ENCODE measurements around the gene DCUN1D2. TPM values are rescaled to one million over a fixed set of nuclear protein-coding genes. Genes with fewer than 3 reads are reported as not detected.

DCUN1D2 gene
- total and polyA plus RNA-seq, 2 donors from 2014 or later: 7.6 to 19.5 TPM

DNA sequence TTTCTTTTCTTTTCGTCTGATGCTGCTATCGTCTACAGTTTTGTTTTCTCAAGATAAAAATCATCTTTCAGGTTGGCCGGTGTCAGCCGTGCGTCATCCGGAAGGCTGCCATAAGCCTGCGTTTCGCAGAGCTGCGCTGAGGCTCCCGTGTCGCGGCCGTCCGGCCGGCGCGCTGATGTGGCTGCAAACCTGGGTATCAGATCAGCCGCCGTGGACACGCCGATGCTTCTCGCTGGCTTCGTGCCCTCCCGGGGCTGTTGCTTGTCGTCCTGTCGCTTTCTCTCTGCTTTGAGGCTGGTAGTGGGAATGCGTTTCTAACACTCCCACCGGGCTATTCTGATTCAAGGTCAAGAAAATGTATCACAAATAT lies 48.2 kb upstream of the DCUN1D2 start:
- DNase-seq: peak in 1 of 5 donors; percentile 53
- no peak for FAIRE-seq

DNA sequence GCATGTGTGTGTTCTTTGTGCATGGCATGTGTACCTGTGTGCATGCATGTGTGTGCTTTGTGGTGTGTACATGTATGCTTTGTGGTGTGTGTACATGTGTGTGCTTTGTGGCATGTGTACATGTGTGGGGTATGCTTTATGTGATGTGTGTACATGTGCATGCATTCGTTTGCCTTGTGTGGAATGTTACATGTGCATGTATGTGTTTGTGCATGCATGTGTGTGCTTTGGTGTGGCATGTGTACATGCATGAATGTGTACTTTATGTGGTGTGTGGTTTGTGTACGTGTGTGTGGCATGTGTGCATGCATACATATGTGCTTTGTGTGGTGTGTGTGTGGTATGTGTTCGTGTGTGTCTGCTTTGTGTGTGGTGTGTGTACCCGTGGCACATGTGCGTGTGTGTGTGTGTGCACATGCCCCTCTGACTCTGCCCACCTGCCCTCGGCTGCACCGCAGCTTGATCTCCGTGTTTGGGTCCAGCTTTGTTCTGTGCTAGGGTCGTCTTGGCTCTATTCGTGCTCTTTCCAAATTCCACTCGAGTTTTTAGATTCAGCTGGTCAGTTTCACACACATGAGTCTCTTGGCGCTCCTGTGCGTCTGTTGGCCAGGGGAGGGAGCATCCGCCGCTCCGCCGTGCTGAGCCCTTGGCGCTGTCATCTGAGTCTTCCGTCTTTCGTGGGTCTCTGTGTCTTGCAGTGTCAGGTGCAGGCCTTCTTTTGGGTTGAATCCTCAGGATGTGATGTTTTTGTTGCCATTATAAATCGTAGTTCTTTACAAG lies 47.6 kb upstream of the DCUN1D2 start:
- Histone ChIP-seq H3K9me3 (ENCODE audit: control insufficient read depth in 2 of 3, insufficient read depth in 1 of 3, low read length in 3 of 3) (no peaks in the 10 kb centered on the region), H3K9ac (ENCODE audit: low read length in 3 of 3) (no peak overlapping the region), H3K4me3 (ENCODE audit: low read length in 3 of 3) (peak overlapping the region in 1 of 3 donors; percentile 16), H3K27ac (ENCODE audit: low read depth in 2 of 2, low read length in 2 of 2) (no peak overlapping the region), H3K27me3 (ENCODE audit: control insufficient read depth, insufficient read depth, low read length) (no peaks in the 10 kb centered on the region), H3K36me3 (ENCODE audit: control insufficient read depth in 2 of 3, insufficient read depth in 3 of 3, low read length in 3 of 3) (peaks cover 0 to 6% (median 6%) of the 10 kb centered on the region in 3 donors), H3K4me1 (ENCODE audit: control insufficient read depth in 2 of 3, insufficient read depth in 2 of 3, low read depth in 1 of 3, low read length in 3 of 3) (no peaks in the 10 kb centered on the region)
- TF ChIP-seq, protein P1, sequence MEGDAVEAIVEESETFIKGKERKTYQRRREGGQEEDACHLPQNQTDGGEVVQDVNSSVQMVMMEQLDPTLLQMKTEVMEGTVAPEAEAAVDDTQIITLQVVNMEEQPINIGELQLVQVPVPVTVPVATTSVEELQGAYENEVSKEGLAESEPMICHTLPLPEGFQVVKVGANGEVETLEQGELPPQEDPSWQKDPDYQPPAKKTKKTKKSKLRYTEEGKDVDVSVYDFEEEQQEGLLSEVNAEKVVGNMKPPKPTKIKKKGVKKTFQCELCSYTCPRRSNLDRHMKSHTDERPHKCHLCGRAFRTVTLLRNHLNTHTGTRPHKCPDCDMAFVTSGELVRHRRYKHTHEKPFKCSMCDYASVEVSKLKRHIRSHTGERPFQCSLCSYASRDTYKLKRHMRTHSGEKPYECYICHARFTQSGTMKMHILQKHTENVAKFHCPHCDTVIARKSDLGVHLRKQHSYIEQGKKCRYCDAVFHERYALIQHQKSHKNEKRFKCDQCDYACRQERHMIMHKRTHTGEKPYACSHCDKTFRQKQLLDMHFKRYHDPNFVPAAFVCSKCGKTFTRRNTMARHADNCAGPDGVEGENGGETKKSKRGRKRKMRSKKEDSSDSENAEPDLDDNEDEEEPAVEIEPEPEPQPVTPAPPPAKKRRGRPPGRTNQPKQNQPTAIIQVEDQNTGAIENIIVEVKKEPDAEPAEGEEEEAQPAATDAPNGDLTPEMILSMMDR (IDR thresholded peaks at IDR 0.05; ENCODE audit: borderline replicate concordance, extremely low read depth, insufficient read depth): no peak
- intact Hi-C loops (cut with DNase I): no loop called here
- DNase-seq: no peak
- no peak for FAIRE-seq

More for the DNA sequence above, 48.2 kb upstream of the DCUN1D2 start:
- Histone ChIP-seq H3K9me3 (ENCODE audit: control insufficient read depth in 2 of 3, insufficient read depth in 1 of 3, low read length in 3 of 3) (no peaks in the 10 kb centered on the region), H3K4me1 (ENCODE audit: control insufficient read depth in 2 of 3, insufficient read depth in 2 of 3, low read depth in 1 of 3, low read length in 3 of 3) (no peaks in the 10 kb centered on the region), H3K36me3 (ENCODE audit: control insufficient read depth in 2 of 3, insufficient read depth in 3 of 3, low read length in 3 of 3) (peaks cover 0 to 6% (median 6%) of the 10 kb centered on the region in 3 donors), H3K4me3 (ENCODE audit: low read length in 3 of 3) (no peak overlapping the region), H3K9ac (ENCODE audit: low read length in 3 of 3) (no peak overlapping the region), H3K27ac (ENCODE audit: low read depth in 2 of 2, low read length in 2 of 2) (no peak overlapping the region), H3K27me3 (ENCODE audit: control insufficient read depth, insufficient read depth, low read length) (no peaks in the 10 kb centered on the region)
- intact Hi-C loops (cut with DNase I): no loop called here
- TF ChIP-seq, protein P1 (IDR thresholded peaks at IDR 0.05; ENCODE audit: borderline replicate concordance, extremely low read depth, insufficient read depth): no peak

DNA sequence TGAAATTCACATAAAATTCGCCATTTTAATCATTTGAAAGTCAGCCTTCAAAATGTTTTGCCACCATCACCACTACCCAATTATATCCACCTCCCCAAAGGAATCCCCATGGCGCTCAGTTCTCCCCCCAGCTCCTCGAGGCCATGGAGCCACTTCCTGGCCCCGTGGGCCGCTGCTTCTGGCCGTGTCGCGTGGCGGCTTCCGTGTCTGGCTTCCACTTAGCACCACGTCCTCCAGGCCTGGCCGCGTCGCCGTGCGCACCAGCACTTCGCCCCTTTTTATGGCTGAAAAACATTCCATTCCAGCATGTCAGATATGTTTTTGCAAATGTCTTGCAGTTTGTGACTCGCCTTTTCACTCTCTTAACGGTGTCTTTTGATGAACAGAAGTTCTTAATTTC lies 46.7 kb upstream of the DCUN1D2 start:
- H3K9me3 ChIP-seq (ENCODE audit: control insufficient read depth in 2 of 3, insufficient read depth in 1 of 3, low read length in 3 of 3): no peaks in the 10 kb centered on the region
- DNase-seq: peak in 1 of 5 donors; percentile 27
- H3K27ac ChIP-seq (ENCODE audit: low read depth in 2 of 2, low read length in 2 of 2): no peak overlapping the region
- no peaks in the 10 kb centered on the region for H3K27me3 ChIP-seq (ENCODE audit: control insufficient read depth, insufficient read depth, low read length)
- peaks cover 0 to 6% (median 6%) of the 10 kb centered on the region in 3 donors for H3K36me3 ChIP-seq (ENCODE audit: control insufficient read depth in 2 of 3, insufficient read depth in 3 of 3, low read length in 3 of 3)
- TF ChIP-seq, protein P1 (IDR thresholded peaks at IDR 0.05; ENCODE audit: borderline replicate concordance, extremely low read depth, insufficient read depth): no peak
- H3K9ac ChIP-seq (ENCODE audit: low read length in 3 of 3): no peak overlapping the region
- H3K4me3 ChIP-seq (ENCODE audit: low read length in 3 of 3): no peak overlapping the region
- no peak for FAIRE-seq
- intact Hi-C loops (cut with DNase I): no loop called here
- H3K4me1 ChIP-seq (ENCODE audit: control insufficient read depth in 2 of 3, insufficient read depth in 2 of 3, low read depth in 1 of 3, low read length in 3 of 3): no peaks in the 10 kb centered on the region
